Type B pancreatic cell (in vitro differentiated cells): ENCODE results near the gene JOSD1. TPM values are rescaled to one million over a fixed set of nuclear protein-coding genes. Genes with fewer than 3 reads are reported as not detected.

Source experiments
- DNase-seq: peaks from one replicate; pipeline ENCODE4 v3.0.0; 2021; ENCODE audit warnings: mixed read lengths; ENCODE audit not compliant: unreplicated experiment; ENCODE audit errors: extremely low spot score
- H3K27ac Mint-ChIP-seq: 2 replicates; pipeline ENCODE4 v1.8.0; 2021; ENCODE audit warnings: mild to moderate bottlenecking, mixed read lengths
- H3K27me3 Mint-ChIP-seq: 2 replicates; pipeline ENCODE4 v1.8.0; 2021; ENCODE audit warnings: mixed read lengths
- H3K36me3 Mint-ChIP-seq: 2 replicates; pipeline ENCODE4 v1.8.0; 2021; ENCODE audit warnings: mixed read lengths
- H3K4me1 Mint-ChIP-seq: one replicate; pipeline ENCODE4 v1.8.0; 2021; ENCODE audit warnings: mixed read lengths; ENCODE audit not compliant: unreplicated experiment
- H3K4me3 Mint-ChIP-seq: 2 replicates; pipeline ENCODE4 v1.8.0; 2021; ENCODE audit warnings: mild to moderate bottlenecking, mixed read lengths
- H3K9me3 Mint-ChIP-seq: 2 replicates; pipeline ENCODE4 v1.8.0; 2021; ENCODE audit warnings: mixed read lengths
- total RNA-seq: library from RNA; stranded (reverse); gene quantifications from 2 replicates; pipeline ENCODE4 v1.2.1, GENCODE V29; 2021; ENCODE audit warnings: low replicate concordance
- TF ChIP-seq, protein P1 (sequence below): fragments of 200-600 bp; sonication (generic); conservative IDR thresholded peaks from 2 replicates; pipeline ENCODE4 v1.5.0; 2021; ENCODE audit warnings: antibody characterized with exemption, mild to moderate bottlenecking

Gene JOSD1
- total RNA-seq, 1 donor from 2014 or later, result 43.4 TPM

DNA sequence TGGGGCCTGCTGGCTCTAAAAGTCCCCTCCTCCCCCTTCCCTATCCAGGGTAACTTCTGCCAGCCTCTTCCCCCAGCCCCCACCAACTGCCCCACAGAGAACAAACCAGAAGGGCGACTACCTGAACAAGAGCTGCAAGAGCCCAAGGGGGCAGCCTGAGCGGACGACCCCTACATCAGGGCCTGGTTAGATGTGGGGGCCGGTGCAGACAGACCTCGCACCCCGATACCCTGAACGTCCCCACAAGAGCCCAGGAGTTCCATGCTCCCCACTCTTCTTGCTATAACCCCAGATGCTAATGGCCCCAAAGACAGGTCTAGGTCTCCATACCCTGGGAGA, 34.4 kb upstream of the JOSD1 start:
- no peak overlapping the region for H3K27ac Mint-ChIP-seq
- TF ChIP-seq, protein P1, sequence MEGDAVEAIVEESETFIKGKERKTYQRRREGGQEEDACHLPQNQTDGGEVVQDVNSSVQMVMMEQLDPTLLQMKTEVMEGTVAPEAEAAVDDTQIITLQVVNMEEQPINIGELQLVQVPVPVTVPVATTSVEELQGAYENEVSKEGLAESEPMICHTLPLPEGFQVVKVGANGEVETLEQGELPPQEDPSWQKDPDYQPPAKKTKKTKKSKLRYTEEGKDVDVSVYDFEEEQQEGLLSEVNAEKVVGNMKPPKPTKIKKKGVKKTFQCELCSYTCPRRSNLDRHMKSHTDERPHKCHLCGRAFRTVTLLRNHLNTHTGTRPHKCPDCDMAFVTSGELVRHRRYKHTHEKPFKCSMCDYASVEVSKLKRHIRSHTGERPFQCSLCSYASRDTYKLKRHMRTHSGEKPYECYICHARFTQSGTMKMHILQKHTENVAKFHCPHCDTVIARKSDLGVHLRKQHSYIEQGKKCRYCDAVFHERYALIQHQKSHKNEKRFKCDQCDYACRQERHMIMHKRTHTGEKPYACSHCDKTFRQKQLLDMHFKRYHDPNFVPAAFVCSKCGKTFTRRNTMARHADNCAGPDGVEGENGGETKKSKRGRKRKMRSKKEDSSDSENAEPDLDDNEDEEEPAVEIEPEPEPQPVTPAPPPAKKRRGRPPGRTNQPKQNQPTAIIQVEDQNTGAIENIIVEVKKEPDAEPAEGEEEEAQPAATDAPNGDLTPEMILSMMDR, result no peak
- no peaks in the 10 kb centered on the region for H3K27me3 Mint-ChIP-seq
- H3K4me3 Mint-ChIP-seq, result no peak overlapping the region
- H3K9me3 Mint-ChIP-seq, result no peaks in the 10 kb centered on the region
- no peak for DNase-seq
- H3K36me3 Mint-ChIP-seq, result peaks cover 5% of the 10 kb centered on the region
- peaks cover 3% of the 10 kb centered on the region for H3K4me1 Mint-ChIP-seq

DNA sequence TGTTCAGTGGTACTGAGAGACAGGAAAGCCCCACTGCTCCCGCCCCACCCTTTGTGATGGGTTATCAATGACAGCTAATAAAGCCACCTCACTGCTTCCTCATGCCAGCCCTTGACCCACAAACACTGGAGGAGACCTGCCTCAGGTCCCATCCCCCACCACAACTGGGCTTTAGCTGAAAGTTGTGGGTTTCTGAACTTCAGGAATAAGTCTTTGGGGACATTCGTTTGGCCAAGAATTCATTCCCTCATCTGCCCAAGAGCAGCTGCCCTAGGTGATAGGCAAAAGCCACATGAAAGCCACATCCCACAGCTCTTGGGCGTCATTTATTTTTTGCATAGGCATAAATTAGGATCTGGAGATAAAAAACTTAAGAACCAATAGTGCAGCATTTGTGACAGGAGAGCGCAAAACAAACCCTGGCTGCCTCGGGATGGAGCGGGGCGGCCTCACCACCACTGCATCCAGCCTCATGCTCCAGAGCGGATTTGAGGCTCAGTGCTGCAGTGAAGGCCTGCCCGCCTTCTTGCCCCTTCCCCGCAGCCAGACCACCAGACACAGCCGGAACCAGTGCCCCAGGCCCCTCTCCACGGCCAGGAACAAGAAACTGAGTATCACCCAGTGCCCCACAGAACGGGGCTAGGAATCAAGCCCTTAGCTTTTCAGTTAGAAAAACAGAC, 33.8 kb upstream of the JOSD1 start:
- Mint-ChIP-seq H3K27ac (peak overlapping the region; percentile 86), H3K9me3 (no peaks in the 10 kb centered on the region), H3K4me1 (peaks cover 3% of the 10 kb centered on the region), H3K4me3 (no peak overlapping the region), H3K36me3 (peaks cover 5% of the 10 kb centered on the region), H3K27me3 (no peaks in the 10 kb centered on the region)
- TF ChIP-seq, protein P1, result no peak
- no peak for DNase-seq

DNA sequence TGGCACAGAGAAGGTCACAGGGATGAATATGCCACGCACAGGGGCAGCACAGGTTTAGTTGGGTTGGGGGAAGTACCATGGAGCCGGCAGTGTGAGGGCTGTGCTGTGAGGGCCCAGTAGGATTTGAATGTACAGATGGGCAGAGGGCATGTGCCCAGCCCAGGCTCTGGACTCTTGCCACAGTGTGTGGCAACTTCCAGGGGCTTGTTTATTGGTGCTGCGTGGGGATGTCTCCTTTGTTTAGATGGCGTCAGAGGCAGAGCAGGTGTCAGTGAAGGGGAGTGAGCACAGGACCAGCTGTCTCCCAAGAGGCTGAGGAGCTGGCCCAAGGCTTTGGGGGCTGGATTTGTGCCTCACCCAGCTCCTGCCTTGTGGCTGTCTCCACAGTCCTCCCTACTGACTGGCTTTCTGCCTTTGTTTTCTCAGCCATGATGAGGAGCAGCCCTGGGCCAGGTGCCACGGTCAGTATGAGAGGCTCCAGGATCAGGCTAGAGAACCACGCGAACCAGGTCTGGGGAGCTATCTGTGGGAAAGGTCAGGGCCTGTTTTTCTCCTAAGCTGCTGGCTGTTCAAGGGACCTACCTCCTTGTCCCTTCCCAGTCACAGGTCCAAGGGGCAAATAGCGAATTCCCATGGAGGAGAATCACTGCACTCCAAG, 33.1 kb upstream of the JOSD1 start:
- Mint-ChIP-seq H3K36me3 (peaks cover 5% of the 10 kb centered on the region), H3K4me1 (peaks cover 3% of the 10 kb centered on the region), H3K4me3 (no peak overlapping the region), H3K9me3 (no peaks in the 10 kb centered on the region), H3K27me3 (no peaks in the 10 kb centered on the region), H3K27ac (peak overlapping the region; percentile 86)
- no peak for DNase-seq
- TF ChIP-seq, protein P1, result no peak

DNA sequence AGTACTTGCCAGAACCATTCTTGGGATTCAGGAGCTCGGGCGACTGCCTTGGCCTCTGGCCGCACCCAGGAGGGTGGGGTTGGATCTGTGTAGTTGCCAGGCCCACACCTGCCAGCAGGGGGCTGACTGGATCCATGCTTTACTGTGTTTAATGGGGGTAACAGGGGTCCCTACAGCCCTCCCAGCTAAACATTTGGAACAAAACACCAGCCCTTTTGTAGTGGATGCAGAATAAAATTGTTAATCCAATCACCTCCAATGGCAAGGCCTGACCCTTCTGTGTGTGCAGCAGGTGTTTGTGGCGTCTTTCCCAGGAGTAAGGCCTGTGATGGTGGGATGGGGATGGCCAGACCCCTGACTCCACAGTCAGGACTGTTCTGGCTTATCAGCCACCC, 32.6 kb upstream of the JOSD1 start:
- Mint-ChIP-seq H3K9me3 (no peaks in the 10 kb centered on the region), H3K4me1 (peaks cover 3% of the 10 kb centered on the region), H3K4me3 (no peak overlapping the region), H3K36me3 (peaks cover 5% of the 10 kb centered on the region), H3K27ac (peak overlapping the region; percentile 86), H3K27me3 (no peaks in the 10 kb centered on the region)
- TF ChIP-seq, protein P1, result peak; percentile 84
- no peak for DNase-seq

DNA sequence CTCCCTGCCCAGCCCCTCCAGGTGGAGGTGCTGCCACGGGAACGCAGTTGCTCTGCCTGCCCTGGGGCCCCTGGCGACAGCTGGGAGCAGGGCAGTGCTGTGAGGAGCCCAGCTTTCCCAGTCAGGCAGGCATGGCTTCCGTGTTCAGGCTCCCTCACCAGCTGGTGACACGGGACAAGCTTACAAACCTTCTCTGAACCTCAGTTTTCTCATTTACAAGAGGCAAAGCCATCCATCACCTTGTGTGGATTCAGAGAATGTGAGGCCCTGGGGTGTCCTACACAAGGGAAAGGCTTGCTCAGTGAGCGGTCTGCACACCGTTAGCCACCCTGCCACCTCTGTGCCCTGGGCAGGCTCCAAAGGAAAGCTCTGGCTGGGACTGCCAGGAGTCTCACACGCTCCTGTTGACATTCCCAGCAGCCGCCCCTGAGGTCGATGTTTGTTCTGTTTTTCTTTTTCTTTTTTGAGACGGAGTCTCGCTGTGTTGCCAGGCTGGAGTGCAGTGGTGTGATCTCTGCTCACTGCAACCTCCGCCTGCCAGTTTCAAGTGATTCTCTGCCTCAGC, 31.6 kb upstream of the JOSD1 start:
- peak overlapping the region; percentile 86 for H3K27ac Mint-ChIP-seq
- no peak for DNase-seq
- TF ChIP-seq, protein P1, result no peak
- H3K4me3 Mint-ChIP-seq, result no peak overlapping the region
- H3K9me3 Mint-ChIP-seq, result no peaks in the 10 kb centered on the region
- no peaks in the 10 kb centered on the region for H3K27me3 Mint-ChIP-seq
- H3K36me3 Mint-ChIP-seq, result peaks cover 3% of the 10 kb centered on the region
- H3K4me1 Mint-ChIP-seq, result peaks cover 3% of the 10 kb centered on the region
